ENCODE measurements around the gene UNC5B.
"Not testable (repeated sequence)": the region's sequence is repeated elsewhere in the genome, so short reads cannot be mapped to it uniquely, and the experiment has no call there.

Gene UNC5B

DNA sequence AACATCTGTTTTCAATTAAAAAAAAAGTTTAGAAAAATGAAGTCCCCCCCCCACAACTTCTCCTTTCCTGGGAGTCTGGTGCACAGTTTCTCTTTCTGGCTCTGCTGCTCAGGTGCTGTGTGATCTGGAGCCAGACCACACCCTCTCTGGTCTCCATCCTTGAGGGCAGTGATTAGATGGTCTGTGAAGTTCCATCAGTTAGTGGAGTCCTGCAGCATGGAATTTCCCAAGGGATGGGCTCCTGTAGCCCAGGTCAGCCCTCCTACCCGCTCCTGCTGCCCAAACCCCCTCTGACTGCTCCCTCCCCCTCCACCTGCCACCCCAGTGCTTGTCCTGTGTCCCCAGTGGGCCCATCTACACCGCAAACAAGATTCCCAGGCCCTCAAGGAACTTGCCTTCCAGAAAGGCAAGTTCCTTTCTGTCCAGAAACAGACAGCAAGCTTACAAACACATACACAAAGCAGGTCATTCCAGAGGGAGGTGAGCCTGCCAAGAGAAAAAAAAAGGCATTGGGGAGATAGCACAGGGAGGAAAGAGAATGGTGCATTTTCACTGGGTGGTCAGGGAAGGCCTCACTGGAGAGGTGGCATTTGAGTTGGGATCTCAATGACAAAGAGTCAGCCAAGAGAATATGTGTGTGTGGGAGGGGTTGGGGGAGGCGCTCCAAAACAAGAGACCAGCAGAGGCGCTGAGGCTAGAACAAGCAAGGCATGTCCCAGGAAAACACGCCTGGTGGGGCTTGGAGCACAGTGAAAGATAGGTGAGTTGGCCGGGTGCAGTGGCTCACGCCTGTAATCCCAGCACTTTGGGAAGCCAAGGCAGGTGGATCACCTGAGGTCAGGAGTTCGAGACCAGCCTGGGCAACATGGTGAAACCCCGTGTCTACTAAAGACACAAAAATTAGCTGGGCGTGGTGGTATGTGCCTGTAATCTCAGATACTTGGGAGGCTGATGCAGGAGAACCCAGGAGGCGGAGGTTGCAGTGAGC lies 57.2 kb downstream of the UNC5B start:
- no peak for DNase-seq

DNA sequence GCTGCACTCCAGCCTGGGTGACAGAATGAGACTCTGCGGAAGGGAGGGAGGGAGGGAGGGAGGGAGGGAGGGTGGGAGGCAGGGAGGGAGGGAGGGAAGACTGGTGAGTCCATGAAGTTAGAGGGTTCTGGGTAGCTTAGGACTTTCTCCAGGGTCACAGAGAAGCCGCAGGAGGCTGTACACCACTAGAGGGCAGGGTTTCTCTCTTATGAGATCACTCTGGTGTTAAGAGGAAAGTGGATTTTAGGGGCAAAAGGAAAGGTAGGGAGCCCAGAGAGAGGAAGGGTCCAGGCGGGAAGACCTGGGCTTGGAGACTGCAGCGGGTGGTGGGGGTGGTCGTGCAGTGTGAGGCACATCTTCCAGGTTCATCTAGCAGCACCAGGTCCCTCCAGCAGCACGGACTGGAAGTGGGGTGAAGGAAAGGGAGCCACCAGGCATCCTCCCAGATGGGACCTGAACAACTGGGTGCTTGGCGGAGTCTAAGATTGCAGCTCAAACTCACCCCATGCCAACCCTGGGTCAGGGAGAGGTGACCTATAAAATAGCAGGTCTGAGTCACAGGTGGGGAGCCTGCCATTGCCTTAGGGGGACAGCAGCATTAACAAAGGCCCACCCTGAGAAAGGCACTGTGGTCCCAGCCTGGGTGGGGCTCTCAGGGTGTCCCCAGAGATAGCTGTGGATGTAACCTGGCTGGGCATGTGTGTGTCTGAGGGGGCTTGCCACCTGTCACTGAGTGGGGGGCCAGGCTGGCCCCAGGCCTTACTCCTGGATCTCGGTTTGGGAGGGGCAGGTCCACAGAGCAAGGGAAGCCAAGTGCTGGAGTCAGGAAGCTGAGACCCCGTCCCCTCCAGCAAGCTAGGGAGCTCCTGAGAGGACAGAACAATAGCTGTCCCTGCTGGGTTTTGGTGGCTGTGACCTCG lies 58.2 kb downstream of the UNC5B start:
- DNase-seq: peak; percentile 40

DNA sequence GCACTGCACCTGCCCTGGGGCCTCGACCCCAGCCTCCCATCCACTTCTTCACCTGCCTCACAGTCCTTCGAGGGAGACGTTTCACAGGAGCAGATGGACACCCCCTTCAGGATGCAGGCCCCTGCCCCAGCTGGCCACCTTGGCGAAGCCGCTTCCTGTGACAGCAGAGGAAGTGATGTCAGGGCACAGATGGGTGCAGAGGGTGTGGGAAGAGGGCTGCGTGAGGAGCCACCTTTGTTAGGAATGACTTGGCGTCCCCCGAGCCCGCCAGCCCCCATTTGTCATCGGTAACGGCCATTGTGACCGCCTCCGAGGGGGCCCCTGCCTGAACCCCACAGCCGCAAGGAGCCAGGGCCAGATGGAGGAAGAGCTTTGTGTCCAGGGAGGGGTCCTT lies 59.3 kb downstream of the UNC5B start:
- DNase-seq: no peak

DNA sequence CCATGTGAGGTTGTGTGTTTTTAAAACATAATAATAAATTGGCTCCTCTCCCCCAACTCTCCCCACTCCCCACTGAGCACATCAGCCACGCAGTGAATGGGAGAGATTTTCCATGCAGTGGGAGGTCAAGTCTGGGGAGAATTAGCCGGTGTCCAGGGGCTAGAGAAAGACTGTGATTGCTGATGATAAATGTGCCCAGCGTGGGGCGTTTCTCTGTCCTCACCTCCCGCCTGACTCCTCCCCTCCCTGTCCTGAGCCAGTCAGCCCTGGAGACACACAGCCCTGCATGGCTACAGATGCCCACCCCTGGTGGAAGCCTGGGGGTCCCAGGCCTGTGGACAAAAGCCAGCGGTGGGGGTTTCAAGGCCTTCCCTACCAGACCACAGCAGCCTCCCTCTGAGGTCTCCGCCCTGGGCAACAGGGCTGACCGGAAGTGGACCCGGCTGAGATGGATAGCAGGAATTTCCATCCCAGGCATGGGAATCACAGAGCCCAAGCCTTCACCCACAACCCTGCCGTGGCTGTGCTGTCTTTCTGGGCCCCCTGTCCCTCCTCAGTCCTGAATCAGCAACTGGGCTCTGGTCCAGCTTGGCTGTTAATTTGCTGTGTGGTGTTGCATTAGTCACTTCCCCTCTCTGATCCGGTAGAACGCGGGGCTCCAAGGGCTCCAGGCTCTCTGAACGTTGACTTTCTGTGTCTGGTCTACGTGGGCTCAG lies 59.8 kb downstream of the UNC5B start:
- no peak for DNase-seq

DNA sequence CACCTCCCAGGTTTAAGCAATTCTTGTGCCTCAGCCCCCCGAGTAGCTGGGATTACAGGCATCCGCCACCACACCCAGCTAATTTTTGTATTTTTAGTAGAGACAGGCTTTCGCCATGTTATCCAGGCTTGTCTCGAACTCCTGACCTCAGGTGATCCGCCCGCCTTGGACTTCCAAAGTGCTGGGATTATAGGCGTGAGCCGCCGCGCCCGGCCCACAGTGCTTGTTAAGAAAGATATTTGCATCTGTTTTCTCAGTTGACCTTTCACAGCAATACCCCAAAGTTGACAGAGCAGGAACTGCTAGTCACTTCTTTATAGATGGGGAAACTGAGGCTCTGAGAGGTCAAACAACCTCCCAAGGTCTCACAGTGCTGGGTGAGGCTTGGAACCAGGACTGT lies 60.6 kb downstream of the UNC5B start:
- DNase-seq: not testable (repeated sequence)

DNA sequence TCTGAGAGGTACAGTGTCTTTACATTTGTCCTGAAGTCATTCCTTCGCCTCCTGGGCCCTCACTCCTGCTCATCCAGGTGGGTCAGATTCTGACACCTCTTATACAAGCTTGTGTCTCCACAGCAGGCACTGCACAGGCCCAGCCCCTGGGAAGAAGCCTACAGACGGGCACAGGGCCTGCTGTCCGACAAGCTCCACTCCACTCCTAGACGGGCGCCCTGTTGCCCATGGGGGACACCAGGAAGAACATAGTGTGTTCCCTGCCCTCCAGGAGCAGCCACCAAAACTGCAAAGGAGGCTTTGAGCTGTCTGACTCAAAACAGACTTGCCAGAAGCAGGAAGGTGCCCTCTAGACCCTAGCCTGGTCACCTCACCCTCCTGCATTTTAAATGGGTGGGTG lies 61.1 kb downstream of the UNC5B start:
- DNase-seq: no peak

DNA sequence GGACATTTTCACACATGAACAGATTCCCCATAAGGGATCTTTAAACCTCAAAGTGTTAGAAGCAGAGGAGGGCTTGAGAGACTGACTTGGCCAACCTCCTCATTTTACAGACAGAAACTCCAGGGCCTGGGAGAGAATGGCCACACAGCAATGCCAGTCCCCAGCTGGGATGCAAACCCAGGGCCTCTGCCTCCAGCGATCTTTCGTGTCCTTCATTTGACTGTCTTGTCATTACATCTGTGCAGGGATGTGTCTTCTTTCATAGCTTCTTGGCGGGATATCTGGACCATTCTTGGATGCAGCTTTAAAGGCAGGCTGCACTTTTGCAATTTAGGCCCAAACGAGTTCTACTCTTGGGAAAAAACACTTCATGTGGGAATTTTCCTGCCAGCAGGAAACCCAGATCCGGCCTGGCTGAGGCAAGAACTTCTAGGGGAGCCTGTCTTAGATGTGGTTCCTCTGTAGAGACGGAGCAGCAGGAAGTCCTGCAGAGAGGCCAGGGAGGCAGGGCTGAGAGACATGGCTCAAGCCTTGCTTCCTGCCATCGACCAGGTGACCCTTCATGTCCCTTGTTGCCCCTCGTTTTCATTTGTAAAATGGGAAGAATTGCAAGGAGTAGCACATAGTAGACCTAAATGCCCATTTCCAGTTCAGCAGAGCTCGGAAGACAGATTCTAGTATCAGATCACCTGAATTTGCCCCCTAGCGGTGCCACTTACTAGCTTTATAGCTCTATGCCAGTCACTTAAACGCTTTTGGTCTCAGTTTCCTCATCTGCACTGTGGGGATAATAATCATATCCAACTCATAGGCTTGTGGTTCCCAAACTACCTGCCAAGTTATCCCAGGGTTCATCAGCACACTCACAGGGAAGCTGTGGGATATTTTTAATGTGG lies 62.8 kb downstream of the UNC5B start:
- DNase-seq: no peak

DNA sequence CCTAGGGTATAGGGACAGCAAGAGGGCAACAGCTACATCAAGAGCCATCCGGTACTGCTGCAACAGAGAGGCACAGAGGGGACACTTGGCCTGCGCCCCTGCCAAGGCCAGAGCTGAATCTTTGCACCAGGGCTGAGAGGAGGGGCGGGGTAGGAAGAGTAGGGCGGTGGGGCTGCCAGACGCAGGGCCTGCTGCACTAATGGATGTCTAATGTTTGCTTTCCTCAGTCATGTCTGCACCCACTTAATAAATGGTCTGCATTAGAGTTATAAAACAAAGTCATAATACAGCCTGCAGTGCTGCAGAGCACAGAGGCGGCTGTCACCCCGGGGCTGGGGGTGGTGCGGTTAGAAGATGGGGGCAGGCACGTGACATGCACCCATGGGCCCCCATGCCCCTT lies 64.5 kb downstream of the UNC5B start:
- no peak for DNase-seq

DNA sequence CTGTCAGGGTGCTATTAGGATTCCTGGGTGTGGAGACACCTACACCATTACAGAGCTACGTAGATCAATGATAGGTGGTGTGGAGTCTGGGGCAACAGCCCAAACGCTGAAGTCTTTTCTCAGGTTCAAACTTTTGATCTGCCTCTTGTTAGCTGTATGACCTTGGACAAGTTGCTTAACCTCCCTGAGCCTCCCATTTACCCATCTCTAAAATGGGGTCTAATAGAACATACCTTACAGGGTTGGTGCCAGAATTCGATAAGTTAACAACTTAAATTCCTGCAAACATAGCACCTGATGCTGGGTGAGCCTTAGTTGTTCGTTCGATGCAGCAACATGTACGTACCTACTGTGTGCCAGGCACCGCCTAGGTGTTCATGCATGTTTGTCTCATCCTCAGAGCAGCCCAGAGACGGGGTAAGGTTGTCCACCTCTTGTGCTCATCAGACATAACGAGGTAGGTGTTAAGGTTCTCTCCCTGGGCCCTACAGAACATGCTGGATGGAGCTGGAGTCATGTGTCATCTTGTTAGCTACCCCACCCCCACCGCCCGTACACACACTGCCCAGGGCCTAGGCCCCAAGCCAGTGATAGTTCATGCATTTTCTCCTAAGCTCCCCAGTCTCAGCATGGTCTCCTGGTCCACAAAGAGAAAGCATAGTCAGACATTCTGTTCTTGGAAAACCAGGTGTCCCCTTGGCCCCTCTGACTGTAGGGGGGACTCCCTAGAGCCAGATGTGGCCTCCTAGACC lies 65.7 kb downstream of the UNC5B start:
- DNase-seq: no peak

DNA sequence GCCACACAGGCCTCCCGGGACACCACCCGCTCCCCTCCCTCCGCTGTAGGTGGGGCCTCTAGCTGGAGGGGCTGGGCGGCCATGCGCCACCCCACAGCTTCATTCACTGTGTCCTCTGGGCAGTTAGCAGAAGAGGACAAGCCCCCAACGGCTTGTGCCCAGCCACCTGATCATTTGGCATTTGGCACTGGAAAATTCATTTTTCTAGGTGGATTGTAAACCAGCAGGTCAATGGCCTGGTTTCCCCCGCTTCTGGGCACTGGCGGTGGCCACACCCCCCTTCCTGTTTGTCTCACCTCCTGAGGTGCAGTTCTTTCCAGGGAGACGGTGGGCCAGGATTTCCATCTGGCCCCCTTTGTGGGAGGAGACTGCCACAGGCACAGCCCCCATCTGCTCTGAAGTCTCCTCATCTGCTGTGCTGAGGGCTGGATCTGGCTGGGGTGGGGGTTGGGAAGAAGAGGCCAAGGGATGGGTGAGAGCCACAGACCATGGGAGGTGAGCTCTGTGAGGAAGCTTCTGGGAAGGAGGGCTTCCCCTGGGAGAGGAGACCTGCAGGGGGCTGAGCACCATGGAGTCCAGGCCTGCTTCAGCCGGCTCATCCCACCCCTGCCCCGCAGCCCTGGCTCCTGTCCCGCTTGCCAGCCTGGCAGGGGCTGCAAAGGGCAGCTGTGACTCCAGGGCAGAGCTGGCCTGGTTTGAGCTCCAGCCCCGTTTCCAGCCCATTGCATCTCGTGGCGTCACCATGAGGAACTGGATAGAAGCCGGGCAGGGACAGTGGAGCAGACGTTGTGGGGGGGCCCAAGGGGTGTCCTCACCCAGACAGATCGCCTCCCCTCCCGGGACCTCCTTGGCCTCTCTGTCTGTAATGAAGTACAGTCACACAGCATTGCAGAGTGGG lies 66.6 kb downstream of the UNC5B start:
- DNase-seq: no peak

DNA sequence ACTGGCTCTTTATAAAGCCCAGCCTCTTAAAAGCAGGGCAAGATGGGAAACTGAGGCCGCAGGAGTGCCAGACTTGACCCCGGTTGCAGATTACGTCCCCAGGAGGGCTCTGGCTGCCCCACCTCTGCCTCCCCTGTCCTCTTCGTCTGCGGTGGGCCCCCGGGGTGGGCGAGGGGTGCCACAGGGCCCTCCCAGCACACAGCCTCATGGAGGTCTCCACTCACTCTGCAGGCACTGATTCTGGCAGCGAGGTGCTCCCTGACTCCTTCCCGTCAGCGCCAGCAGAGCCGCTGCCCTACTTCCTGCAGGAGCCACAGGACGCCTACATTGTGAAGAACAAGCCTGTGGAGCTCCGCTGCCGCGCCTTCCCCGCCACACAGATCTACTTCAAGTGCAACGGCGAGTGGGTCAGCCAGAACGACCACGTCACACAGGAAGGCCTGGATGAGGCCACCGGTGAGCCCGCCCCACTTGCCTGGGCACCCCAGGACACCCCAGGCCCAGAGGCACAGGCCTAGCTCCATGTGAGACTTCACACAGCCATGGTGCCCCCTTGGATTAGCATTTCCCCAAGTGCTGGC lies 67.3 kb downstream of the UNC5B start:
- no peak for DNase-seq

DNA sequence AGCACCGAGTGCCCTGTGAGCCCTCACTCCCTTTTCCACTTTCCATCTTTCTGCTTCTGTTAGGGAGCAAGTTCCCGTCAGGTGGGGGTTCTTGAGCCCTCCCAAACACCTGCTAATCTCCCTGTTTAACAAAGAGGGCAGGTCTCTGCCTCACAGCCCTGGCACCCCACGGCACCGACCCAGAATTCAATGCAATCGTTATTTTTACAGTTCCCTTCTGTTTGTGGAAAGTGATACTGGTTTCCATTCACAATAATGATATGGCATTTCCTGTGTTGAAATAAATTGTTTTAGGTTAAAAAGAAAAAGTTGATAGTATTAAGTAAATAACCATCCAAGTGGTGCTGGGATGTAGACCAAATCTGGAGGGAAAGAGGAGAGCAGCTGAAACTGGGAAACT lies 67.8 kb downstream of the UNC5B start:
- DNase-seq: no peak

DNA sequence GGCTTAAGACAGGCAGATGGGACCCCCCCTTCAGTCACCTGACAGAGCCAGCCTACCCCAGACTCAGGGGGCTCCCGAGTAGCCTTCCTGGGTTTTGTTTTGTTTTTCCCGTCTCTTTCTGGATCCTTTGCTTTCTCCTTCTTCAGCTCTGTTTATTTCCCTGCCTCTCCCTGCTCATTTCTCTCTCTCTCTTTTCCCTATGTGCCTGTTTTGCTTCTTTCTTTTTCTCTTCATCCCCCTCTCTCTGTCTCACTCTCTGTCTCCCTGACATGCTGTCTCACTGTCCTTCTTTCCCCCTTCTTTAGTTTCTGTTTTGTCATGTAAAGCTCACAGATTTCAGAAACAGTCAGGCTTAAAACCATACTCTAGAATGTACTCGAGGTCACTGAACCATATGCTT lies 68.5 kb downstream of the UNC5B start:
- DNase-seq: no peak

DNA sequence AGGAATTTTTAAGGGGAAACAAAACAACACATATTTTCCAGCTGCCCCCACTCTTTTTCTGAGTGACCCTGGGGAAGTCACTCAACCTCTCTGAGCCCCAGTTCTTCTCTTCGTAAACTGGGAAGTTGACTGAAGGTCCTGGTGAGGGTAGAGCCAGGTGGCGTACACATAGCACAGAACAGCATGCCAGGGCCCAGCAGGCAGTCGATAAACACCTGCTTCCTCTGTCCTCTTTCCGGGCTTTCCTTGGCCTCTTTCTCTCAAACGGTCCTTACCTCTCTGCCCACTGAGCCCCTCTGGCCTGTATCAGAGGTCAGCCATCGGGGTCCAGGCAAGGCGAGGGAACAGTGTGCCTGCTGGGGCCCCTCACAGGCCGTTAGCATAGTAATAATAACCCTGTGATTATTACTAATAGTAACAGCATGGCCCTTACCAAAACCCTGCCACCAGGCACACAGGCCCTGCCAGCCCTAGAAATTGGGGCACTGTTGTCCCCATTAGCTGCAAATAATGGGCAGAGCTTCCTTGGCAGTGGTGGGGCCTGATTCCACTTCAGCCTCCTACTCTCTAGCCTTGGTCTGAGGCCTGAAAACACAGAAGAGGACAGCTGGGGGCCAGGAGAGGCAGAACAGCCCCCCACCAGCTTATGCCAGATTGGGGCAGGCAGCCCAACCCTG lies 69.4 kb downstream of the UNC5B start:
- no peak for DNase-seq

DNA sequence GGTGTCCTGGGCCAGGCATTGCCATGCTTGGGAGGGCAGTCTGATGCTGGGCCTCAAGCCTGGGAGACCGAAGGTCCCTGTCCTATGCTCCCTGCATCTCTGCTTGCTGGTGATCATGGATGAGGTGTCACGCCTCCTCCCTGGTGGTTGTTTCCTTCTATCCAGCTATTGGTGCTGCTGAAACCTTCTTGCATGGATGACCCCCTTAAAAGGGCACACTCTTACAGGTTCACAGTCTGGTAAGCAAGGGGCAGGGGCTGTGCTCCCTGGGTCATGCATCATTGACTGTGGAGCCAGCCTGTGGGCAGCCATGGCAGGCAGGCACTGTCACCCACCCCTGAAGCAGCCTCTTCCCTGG lies 69.9 kb downstream of the UNC5B start:
- no peak for DNase-seq

DNA sequence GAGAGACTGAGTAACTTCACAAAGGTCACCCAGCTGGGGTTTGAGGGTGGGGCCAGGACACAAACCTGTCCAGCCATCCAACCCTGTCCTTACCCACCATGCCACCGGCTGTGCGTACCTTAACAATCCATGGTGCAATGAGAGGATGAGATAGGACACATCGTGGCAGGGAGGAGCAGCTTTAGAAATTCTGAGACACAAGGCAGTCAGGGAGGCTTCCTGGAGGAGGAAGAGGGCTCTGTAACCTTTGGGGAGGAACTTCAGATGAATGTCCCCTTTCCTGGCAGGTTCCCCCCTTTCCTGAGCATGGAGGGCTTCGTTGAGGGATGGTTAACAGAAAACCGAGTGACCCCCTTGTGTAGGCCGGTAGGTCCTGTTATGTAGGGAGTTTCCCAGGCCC lies 71.0 kb downstream of the UNC5B start:
- no peak for DNase-seq

DNA sequence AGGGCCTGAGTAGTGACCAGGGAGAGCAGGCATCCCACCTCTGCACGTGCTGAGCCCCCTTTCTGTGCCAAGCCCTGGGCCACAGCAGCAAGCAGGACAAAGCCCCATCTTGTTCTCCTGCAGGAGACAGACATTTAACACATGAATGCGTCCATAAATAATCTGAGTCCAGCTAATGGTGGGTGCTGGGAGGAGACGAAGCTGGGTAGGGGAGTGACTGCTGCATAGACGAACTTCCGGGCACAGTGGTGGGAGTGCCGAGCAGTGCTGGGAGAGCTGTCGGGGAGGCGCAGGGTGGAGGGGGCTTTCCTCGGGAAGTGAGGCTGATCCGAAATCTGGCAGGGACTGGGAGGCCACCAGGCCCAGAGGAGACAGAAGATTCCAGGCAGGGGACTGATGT lies 71.5 kb downstream of the UNC5B start:
- DNase-seq: no peak

DNA sequence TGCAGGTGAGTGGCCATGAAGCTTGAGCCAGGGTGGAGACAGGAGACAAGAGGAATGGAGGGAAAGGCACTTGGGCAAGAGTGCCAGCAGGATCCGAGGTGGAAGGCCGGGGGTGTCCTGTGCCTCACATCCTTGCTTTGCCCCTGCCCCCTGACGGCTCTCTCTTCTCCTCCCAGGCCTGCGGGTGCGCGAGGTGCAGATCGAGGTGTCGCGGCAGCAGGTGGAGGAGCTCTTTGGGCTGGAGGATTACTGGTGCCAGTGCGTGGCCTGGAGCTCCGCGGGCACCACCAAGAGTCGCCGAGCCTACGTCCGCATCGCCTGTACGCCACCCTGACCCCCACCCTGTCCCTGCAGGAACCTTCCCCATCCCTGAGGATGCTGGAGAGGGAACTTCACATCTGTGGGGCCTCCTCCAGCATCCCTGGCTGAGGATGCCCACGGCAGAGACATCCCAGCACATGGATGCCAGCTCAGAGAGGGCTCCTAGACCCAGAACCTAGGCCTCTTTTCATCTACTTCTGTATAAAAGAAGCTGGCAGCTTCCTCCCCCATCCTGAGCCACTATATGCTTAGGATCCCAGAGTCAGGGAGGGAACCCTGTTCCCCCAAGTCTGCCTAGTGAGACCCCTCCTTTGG lies 72.3 kb downstream of the UNC5B start:
- no peak for DNase-seq

DNA sequence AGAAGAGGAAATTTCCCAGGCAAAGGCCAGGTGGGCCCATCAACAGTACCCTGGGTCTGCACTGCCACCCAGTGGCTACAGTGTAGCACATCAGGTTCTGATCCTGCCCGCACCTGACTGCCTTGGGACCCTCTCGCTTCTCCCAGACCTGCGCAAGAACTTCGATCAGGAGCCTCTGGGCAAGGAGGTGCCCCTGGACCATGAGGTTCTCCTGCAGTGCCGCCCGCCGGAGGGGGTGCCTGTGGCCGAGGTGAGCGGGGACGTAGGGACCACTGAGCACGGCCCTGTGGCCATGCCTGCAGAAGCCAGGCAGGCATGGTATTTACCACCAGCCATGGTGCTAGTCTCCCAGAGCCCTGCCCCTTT lies 72.8 kb downstream of the UNC5B start:
- DNase-seq: no peak
